NOMO-1 treated with dmso at 0.1 percent for 144 hours (cell line): ENCODE measurements around the gene FGR.

Experiments used
- DNase-seq: peaks from one replicate; lab custom pipeline; 2025; ENCODE audit not compliant: unreplicated experiment; lab: John Stamatoyannopoulos, UW

The FGR gene

DNA sequence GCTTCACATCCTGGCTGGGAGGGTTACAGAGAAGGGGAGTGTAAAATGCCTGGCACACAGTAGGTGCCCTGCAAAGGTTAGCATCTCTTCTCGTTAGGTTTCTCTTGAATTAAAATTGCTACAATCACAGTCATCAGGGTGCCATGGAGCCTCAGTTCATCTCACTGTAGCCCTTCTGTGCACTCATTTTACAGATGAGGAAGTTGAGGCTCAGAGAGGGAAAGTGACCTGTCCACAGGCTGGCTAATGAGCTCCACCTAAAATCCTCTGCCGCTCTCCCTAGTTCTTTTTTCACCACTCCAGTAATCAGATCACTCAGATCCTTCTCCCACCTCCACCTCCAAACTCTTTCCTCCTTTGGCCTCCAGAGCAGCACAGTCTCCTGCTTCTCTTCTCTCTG lies 17.6 kb downstream of the FGR start:
- no peak for DNase-seq

DNA sequence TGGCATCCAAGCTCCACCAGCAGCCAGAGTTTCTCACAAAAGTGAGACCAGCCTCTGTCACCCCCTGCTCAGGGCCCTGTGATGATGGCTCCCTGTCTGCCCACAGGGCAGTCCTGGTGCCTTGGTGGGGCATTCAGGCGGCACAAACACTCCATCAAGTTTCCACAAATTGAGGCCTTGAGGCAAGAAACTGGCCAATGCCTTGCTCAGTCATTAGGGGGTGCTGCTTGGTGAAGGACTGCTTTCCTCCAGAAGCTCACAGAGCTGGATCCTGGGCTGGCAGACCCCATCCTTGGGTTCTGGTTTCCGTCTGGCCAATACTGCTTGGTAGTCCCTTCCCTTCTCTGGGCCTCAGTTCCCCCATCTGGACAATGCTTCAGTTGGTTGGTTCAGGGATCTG lies 18.5 kb downstream of the FGR start:
- DNase-seq: no peak

DNA sequence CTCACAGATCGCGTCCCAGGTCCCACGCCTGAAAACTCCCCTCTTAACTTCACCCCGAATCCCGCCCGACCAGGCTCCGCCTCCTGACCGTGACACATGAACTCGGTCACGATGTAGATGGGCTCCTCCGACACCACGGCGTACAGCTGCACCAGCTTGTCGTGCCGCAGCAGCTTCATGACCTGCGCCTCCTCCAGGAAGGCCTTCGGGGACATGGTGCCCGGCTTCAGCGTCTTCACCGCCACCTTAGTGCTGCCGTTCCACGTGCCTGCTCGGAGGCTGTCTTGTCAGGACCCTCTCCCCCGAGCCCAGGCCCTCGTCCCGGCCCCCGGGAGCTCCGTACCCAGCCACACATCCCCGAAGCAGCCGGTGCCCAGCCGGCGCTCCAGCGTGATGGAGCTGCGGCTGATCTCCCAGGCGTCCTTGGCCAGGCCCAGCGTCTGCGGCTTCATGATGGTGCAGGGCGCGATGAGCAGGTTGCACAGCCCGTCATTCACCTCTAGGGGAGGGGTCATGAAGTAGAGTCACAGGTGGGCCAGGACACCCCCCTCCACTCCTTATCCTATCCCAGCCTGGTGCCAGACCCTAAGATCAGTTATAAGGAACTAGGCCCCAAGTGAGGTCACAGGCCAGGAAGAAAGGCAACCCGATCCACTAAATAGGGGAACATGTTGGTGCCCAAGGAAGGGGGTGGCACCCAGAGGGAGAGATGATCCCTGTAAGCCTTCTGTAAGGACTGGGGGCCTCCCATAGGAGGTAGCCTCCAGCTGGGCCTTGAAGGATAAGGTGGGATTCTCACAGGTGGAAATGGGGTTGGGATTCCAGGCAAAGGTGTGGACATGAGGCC lies 19.4 kb downstream of the FGR start:
- DNase-seq: no peak

DNA sequence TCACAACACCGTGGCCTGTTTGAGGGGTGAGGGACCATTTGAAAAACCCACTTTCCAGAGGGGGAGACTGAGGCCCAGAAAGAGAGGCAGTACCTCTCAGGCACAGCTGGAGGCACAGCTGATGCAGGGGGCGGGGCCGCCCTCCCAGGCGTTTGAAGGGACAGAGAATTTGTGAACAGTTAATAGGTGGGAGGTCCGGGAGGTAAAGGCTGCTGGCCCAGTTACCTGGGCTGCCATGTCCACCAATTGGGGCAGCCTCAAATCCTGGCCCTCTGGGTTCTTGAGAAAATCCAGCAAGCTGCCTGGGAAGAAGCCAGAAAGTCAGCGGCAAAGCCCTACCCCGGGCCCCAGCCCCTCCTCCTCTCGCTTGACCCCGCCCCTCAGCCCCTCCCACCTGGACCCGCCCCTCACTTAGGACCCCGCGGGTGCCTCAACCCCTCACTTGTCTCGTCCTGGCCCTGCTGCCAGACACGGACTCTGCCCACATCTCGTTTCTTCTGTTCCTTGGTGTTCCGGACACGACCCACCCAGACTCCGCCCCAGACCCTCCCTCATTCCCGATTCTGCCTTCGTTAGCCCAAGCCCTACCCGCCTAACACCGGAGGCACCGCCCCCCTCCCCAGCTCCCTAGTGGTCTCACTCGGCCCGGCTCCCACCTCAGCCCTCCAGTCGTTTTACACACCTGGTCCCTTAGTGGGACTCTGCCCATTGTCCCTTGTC lies 20.2 kb downstream of the FGR start:
- no peak for DNase-seq

DNA sequence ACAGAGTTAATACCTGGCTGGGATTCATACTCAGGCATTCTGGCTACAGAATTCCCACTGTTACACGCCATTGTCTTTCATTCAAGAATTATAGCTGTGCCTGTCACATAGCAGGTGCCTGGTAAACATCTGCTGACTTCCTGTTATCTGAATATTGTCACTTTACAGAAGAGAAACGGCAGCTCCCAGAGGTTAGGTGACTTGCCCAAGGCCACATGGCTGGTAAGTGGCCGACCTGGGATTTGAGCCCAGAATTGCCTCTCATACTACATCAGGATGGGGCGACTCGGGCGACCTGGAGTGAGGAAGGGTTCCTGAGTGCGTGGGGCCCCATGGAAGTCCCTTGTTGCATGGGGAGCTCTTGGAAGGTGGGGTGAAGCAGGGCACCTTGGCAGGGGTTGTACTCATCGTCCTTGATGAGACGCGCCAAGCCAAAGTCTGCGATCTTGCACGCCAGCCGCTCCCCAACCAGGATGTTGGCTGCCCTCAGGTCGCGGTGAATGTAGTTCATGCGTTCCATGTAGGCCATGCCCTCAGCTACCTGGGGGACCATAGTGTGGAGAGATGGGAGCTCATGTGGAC lies 20.9 kb downstream of the FGR start:
- DNase-seq: no peak

DNA sequence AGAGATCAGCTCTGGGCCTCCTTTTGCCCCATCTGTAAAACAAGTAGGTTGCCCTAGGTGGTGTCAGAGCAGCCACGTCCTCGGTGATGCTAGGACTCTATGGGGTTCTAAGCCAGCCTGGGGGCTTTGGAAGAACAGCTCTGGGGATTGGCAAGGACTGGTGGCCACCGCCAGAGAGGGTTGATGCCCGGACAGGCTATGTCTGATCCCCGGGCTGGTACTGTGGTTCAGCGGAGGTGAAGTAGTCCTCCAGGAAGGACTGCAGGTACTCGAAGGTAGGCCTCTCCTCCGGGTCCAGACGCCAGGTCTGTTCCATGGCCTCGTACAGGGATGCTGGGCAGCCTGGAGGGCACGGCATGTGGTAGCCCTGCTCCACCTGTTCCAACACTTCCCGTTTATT lies 22.3 kb downstream of the FGR start:
- DNase-seq: no peak

DNA sequence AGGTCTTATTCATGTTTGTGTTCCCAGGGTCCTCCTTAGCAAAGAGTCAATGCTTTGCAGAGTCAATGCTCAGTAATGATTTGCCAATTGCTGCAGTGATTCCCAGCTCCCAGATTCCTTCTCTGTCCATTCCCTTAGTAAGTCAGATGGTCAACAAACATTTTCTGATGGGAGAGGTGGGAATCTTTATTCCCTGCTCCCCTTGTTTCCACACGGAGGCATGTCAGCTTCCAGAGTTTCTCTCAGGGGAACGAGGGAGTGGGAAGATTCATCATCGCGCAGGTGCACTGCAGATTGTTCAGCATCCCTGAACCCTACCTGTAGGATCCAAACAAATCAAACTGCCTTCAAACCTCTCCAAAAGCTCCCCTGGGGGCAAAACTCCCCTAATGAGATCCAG lies 23.5 kb downstream of the FGR start:
- no peak for DNase-seq

DNA sequence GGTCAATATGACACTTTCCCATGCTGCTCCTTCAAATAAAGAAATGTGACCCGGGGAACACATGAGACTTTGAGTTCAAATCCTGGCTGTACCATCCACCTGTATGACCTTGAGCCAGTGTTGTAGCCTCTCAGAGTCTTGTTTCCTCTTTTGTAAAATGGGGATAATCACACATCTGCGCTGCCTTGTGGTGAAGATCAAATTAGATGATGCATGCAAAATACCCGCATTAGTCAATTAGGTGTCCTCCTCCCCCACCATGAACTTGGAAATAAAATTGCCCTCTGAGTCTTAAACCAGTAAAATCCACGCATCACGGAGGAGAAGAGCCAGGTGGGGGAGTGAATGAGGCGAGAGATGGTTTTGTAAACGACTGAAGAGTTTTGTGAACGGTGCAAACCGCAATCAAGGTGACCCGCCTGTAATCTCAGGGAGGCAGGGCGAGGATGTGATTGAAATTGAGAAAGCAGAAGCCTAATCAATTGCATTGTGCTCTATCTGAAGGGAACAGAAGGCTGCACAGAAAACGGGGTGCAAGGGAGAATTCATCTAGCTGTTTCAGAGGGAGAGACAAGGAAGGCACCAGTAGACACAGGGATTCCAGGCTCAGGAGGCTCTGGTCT lies 25.3 kb downstream of the FGR start:
- DNase-seq: no peak

DNA sequence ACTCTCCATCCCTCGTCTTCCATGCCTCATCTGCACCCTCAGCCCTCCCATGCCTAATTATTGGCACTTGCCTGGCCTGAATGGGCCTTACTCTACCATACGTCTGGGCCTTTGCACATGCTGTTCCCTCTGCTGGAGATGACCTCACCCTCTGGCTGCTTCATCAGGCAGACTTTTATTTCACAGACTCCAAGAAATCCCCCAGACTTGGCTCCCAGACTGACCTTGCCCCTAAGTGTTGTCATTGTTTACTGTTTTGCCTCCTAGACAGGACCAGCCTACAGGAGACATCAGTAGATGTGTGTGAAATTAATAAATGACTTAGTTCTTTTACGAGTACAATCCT lies 25.8 kb downstream of the FGR start:
- no peak for DNase-seq

DNA sequence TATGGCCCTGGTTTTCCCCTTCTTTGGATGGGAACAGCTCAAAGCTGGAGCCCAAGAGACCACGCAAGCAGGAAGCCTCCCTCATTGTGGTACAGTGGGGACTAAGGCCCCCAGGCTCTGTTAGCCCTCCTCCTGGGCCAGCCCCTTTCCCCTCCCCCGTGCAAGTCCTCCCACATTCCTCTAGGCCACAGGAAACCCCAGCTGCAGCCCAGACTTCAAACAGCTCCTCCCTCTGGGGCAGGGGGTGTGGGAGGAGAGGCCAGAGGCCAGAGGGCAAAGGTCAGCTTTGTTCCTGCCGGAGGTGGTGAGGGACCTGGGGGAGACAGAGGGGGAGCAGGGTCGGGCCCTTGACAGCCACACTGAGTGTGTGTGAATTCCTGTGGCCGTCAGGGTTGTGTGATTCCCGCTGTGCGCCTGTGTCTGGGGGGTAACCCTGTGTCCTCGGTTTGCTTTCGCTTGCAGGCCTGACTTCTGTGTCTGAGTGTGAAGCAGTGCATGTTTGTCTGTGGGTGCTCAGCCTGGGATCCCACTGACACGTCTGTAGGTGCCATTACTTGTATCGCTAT lies 27.7 kb downstream of the FGR start:
- no peak for DNase-seq

DNA sequence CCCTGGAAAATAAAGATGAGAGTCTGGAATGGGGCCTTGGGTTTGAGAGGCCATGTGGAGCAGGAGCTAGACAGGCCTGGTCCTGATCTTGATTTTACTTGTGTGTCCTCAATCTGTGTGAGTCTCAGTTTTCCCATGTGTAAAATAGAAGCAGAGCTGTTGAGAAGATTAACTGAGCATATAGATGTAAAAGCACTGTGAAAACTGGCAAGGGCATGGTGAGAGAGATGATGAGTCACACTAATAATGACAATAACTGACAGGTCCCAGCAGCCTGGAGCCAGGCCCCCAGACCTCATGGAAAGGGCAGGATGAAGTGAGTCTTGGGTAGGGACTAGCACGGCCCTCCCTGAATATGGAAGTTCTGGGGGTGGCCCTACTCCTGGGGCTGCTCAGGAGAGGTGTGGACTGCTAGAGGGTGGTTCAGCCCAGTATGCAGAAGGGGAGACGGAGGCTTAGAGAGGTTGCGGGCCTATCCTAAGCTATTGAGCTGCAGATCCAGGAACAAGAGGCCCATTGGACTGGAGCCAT lies 28.2 kb downstream of the FGR start:
- no peak for DNase-seq

DNA sequence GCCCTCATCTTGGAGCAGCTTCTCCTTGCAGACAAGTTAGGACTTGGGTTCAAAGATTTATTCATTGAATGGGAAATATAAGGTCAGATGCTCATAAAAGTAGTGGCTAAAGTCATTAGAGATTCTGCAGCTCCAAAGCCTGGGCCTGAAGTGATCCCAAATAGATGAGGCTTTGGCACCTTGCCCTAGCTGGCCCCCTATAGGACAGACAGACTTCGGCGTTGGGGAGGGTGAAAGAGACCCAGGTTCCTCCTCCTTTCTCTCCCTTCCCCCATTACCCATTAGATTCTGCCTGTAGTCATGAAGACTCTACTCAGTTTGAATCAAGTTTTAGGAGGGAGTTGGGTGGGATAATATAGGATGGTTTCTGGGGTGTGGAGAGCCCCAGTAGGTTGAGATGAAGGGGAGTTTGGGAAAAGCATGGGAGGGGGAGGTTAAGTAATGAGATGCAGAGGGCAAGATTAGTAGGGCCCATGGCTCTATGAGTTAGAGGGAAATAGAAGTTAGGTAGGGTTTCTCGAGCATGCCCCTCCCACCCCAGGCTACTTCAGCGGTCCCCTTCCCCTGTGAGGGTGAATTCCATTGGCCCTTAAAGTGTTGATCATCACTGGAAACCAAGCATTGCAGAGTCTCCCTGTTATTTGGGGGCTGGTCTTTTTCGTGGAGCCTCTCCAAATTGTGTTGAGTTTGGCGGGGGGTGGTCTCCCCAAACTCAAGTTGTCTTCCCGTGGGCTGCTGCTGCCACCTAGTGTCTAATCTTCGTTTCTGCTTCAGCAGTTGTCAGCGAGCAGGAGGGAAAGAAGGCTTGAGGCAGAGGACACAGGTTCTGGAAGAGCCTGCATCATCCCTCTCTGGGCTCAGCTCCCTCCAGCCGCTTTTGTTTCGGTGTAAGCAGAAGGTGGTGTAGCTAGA lies 28.9 kb downstream of the FGR start:
- no peak for DNase-seq

DNA sequence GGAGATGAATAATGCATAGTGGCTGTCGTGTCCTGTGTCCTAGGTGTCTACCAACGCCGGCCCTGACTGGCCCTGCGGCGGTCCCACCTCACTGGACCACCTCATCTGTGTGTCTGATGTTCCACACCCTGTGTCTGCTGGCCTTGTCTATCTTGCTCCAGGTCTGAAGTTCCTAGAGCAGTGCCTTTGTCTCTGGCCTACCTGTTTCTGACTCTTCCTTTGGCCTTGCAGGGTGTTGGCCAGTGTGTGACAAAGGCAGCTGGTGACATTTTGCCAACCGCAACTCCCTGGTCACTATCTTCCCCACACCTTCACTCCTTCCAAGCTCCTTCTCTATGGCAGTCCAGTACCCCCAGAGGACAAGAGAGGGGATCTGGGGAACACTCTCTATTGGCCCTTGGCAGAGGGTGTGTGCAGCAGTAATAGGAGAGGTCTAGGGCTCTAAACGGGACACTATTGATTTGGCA lies 29.7 kb downstream of the FGR start:
- no peak for DNase-seq

DNA sequence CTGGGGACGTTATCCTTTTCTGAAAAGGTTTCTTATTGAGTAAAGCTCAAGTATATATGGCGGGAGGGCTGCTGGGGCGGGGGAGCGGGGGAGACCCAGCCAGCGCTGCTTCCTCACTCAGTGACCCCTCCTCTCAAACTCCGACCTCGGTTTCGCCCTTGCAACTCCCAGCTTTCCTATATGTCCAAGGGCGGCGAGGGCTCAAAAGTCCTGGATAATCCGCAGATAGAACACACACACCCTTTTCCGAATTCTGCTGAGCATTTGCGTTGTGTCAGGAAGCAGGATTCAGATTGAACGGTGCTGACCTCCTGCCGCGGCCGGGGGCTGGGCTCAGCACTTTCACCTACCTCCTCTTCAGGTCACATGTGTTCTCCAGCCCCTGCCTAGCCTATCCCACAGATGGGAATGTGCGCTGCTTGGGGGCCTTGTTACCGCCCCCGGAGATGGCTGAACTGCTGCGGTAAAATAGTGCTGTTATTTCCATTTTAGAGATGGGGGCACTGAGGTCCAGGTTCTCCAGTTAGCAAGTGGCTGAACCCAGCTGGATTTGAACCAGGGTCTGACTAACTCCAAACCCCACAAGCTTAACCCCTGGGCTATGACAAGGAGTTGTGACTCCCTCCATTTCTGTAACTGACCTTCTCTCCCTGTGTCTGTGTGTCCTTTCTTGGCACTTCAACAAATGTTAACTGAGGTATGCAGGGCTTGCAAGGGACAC lies 30.2 kb downstream of the FGR start:
- DNase-seq: no peak

DNA sequence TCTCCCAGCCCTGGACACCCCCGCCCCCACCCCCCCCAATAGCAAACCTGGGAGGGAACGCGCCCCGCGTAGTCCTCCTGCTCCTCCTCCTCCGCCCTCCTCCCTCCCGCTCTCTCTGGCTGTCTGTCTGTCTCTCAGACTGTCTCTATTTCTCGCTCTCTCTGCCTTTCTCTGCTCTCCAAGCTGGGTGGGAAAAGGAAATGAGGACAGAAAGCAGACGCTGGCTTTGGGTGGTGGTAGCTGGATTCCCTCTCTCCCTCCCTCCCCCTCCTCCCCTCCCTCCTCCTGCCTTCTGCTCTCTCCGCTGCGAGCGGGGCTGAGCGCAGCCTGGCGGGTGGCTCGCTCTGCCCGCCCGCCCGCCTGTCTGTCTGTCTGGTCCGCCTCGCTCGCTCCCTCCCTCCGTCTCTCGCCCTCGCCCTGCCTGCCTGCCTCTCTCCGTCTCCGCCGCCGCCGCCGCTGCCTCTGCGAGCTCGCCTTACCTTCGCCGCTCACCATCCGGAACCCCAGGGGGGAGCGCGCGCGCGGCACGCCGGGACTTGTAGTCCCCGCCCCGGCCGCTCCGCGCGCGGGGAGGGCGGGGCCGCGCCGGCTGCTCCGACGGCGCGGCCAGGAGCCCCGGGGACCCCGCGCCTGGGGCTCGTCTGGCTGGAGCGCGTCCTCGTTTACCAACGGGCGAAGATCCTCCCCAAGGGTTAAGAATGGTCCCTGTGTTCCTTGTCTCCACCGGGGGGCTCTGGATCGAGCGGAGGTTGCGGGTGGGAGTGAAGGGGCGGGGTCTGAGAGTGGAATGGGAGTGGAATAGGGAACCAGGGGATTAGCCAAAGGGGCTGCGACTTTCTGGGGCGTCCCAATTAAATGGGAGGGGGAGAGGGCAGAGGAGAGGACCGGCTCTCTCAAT lies 31.1 kb downstream of the FGR start, which contains the start of gene AHDC1:
Gene AHDC1, minus strand, starts transcription at position 464 of the 898 bp plus-strand sequence. CDS start 52,029 bp downstream, outside the sequence.
- DNase-seq: peak; percentile 56

DNA sequence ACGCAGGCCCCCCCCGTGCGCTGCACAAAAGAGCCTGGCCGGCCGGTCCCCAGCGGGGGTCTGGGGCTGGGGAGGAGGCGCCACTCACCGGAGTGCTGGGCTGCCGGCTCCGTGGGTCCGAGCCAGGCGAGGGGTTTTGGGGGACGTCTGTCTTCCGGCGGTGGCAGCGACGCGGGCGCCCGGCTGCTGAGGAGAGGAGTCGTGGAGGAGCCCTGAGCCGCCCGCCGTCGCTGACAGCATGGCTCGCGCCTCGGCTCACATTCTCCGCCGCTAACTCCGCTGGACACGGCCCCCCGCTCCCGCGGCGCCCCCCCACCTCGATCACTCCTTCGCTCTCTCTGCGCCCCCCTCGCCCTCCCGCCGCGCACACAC lies 31.7 kb downstream of the FGR start:
- no peak for DNase-seq

DNA sequence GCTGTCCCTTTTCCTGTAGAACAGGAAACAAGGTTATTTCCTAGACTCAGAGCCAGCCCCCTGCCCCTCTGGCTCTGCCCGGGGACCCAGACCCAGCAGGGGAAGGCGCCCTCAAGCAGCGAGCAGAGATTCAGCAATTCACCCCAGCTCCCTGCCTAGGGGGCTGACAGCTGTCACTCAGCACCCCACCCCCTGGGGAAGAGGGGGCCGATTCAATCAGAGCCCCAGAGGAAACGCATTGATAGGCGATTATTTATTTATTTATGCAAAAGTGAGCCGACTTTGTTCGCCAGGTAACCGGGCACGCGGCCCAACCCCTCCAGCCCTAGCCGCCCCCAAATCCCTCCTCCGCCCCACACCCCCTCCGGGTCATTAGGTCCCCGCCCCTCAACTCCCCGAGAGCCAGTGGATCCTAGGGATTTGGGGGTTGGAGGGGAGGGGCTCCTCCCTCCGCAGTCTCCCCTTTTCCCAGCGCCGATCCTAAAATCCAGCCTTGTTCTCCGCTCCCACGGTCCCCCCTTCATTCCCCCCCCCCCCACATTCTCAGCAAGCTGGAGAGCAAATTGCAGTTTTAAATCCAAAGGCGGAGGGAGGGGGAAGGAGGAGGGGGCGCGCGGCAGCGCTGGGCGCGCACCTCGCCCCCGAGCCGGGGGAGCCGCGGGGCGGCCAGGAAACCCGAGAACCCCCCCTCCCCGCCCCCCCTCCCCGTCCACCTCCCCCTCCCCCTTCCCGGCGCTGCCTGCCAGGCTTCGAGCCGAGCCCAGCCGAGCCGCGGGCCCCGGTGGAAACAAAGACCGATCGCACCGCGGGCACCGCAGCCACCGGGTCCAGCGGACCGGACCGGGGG lies 32.3 kb downstream of the FGR start:
- no peak for DNase-seq
